ENCODE results near the gene GASK1B.

Gene GASK1B

GRCh38 chr4:158172261-158173258, at the start of gene GASK1B:
Gene GASK1B (minus strand): TSS chr4:158173025. CDS start chr4:158171375, 1,650 bp downstream.
- DNase-seq (ENCODE audit: low spot score): peak; percentile 39
- in situ Hi-C loops (cut with MboI; ENCODE audit: low sequenced_read_pairs, unreplicated experiment): no loop called here
- TF ChIP-seq CTCF (IDR thresholded peaks at IDR 0.05; ENCODE audit: borderline replicate concordance, control extremely low read depth, extremely low read depth, insufficient read depth, missing control alignments): peak; percentile 28

DNA sequence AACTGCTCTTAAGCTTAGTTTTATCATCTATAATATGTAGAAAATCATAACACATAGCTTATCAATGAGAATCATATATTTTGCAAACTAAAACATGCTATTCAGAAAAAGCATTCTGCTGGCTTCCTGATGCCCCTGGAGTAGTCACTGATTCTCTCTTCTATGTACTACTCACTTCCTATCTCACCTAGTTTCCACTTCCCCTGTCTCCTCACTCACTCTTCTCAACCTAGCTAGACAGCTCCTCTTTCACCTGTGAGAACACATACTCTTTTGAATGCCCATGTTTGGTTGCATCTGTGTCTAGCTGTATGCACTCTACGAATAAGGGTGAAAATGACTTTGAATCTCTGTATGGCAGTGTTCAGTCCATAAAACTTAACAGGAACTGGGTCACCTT, 46.8 kb upstream of the GASK1B start:
- in situ Hi-C loops (cut with MboI; ENCODE audit: low sequenced_read_pairs, unreplicated experiment): no loop called here
- DNase-seq (ENCODE audit: low spot score): no peak
- no peak for TF ChIP-seq CTCF (IDR thresholded peaks at IDR 0.05; ENCODE audit: borderline replicate concordance, control extremely low read depth, extremely low read depth, insufficient read depth, missing control alignments)

DNA sequence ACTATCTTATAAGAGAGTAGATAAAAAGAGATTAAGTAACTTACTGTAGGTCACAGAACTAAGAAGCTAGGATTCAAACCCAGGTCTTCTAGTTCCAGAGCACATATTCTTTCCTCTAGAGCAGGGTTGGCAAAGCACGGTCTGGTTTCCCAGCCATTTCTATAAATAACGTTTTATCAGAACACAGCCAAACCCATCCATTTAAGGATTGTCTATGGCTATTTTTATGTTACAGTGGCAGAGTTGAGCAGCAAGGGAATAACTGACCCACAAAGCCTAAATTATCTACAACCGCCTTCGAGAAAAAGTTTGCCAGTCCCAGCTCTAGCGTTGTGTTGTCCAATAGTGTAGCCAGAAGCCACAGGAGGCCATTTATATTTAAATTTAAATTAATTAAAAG, 44.9 kb upstream of the GASK1B start:
- in situ Hi-C loops (cut with MboI; ENCODE audit: low sequenced_read_pairs, unreplicated experiment): no loop called here
- TF ChIP-seq CTCF (IDR thresholded peaks at IDR 0.05; ENCODE audit: borderline replicate concordance, control extremely low read depth, extremely low read depth, insufficient read depth, missing control alignments): no peak
- no peak for DNase-seq (ENCODE audit: low spot score)

GRCh38 chr4:158214856-158215255, 42.0 kb upstream of the GASK1B start:
- in situ Hi-C loops (cut with MboI; ENCODE audit: low sequenced_read_pairs, unreplicated experiment): no loop called here
- DNase-seq (ENCODE audit: low spot score): no peak
- no peak for TF ChIP-seq CTCF (IDR thresholded peaks at IDR 0.05; ENCODE audit: borderline replicate concordance, control extremely low read depth, extremely low read depth, insufficient read depth, missing control alignments)

- TF ChIP-seq CTCF (IDR thresholded peaks at IDR 0.05; ENCODE audit: borderline replicate concordance, control extremely low read depth, extremely low read depth, insufficient read depth, missing control alignments): no peak
- no peak for DNase-seq (ENCODE audit: low spot score)
- in situ Hi-C loops (cut with MboI; ENCODE audit: low sequenced_read_pairs, unreplicated experiment): no loop called here
Measured at GRCh38 chr4:158213466-158213865, 40.6 kb upstream of the GASK1B start.

- in situ Hi-C loops (cut with MboI; ENCODE audit: low sequenced_read_pairs, unreplicated experiment): no loop called here
- no peak for DNase-seq (ENCODE audit: low spot score)
- TF ChIP-seq CTCF (IDR thresholded peaks at IDR 0.05; ENCODE audit: borderline replicate concordance, control extremely low read depth, extremely low read depth, insufficient read depth, missing control alignments): no peak
Measured at GRCh38 chr4:158211222-158211621, 38.4 kb upstream of the GASK1B start.

Measured in GM13976 (cell line).